Activated CD4-positive, alpha-beta T cell treated with anti-CD3 and anti-CD28 coated beads, Interleukin-2, amount 10 ng/mL, durations not matched to agents 7 days and 5 days (primary cell): Measurements from ENCODE around the gene TXNL4A. TPM values are rescaled to one million over a fixed set of nuclear protein-coding genes. Genes with fewer than 3 reads are reported as not detected.
"Not testable (repeated sequence)": the region's sequence is repeated elsewhere in the genome, so short reads cannot be mapped to it uniquely, and the experiment has no call there.

ENCODE experiments used
- CTCF ChIA-PET: fragments of 350-600 bp; sonication (Branson Sonifier 250); formaldehyde crosslinking; loops from one replicate; lab custom pipeline; 2021; ENCODE audit warnings: antibody characterized with exemption; lab: Charles Lee
- POLR2A ChIA-PET: fragments of 350-600 bp; sonication (Branson Sonifier 250); formaldehyde crosslinking; loops from one replicate; lab custom pipeline; 2021; ENCODE audit warnings: antibody characterized with exemption; lab: Charles Lee
- DNase-seq: peaks from one replicate; pipeline ENCODE4 v3.0.0-alpha.2; 2020
- H3K27ac Mint-ChIP-seq: one replicate; pipeline ENCODE4 v1.8.0; 2021; ENCODE audit warnings: mild to moderate bottlenecking, moderate library complexity, mixed read lengths
- H3K27me3 Mint-ChIP-seq: one replicate; pipeline ENCODE4 v1.8.0; 2021; ENCODE audit warnings: mixed read lengths
- H3K36me3 Mint-ChIP-seq: one replicate; pipeline ENCODE4 v1.8.0; 2021; ENCODE audit warnings: low read depth, mixed read lengths
- H3K4me1 Mint-ChIP-seq: one replicate; pipeline ENCODE4 v1.8.0; 2021; ENCODE audit warnings: mixed read lengths
- H3K4me3 Mint-ChIP-seq: one replicate; pipeline ENCODE4 v1.8.0; 2021; ENCODE audit warnings: mild to moderate bottlenecking, moderate library complexity, mixed read lengths
- H3K9me3 Mint-ChIP-seq: one replicate; pipeline ENCODE4 v1.8.0; 2021; ENCODE audit warnings: mixed read lengths
- total RNA-seq, 2 experiments: library from RNA; stranded (reverse); gene quantifications; one replicate each; pipeline ENCODE4 v1.2.3, GENCODE V29; 2021

The TXNL4A gene, protein sequence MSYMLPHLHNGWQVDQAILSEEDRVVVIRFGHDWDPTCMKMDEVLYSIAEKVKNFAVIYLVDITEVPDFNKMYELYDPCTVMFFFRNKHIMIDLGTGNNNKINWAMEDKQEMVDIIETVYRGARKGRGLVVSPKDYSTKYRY
- total RNA-seq, result 100 to 1,000 TPM; 131 TPM

DNA sequence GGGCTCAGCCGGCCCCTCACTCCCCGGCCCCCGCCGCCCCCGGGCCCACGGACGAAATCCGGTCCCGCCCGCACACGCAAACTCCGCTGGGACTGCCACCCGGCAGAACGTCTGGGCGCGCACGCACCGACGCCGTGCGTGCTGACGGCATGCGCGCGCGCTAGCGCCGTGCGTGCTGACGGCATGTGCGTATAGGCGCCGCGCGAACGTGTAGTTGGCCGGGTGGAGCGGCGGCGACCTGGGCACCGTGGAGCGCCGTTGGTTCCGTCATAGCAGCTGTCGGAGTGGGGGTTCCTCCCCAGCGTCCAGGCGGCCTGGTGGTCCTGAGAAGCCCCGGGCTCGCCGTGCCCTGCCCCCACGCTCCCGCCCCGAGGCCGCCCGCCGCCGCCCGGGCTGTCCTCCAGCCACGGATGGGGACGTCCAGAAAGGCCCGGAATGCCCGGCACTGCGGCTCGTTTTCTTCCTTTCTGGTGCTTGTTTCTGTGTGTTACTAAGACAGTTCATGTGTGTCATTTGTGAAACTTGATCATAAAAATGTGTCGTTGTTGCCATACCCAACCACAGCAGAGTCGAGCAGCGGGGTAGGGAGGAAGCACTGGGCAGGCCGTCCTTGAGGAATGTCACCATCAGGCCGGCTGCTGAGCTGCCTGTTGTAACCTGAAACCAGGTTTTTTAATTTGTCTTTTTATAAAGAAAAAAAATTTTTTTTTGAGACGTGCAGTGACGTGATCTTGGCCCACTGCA lies at the start of gene TXNL4A:
Gene TXNL4A, minus strand, starts transcription at position 113 of the 744 bp plus-strand sequence. CDS start 171 bp downstream, outside the sequence.
- H3K4me1 Mint-ChIP-seq, result peaks cover 40% of the 10 kb centered on the region
- peak within 1 kb of the TSS; percentile 92 for H3K4me3 Mint-ChIP-seq
- DNase-seq, result peak; percentile 86
- peaks cover 18% of the 10 kb centered on the region for H3K36me3 Mint-ChIP-seq
- ChIA-PET CTCF (interaction anchor here (1.3 kb wide), 2 partner anchors 27 to 29 kb away, joined by 3 read pairs; no protein-coding TSS in a partner anchor), POLR2A (no interaction called here)
- no peaks in the 10 kb centered on the region for H3K9me3 Mint-ChIP-seq
- H3K27ac Mint-ChIP-seq, result peak within 1 kb of the TSS; percentile 94
- H3K27me3 Mint-ChIP-seq, result no peaks in the 10 kb centered on the region

DNA sequence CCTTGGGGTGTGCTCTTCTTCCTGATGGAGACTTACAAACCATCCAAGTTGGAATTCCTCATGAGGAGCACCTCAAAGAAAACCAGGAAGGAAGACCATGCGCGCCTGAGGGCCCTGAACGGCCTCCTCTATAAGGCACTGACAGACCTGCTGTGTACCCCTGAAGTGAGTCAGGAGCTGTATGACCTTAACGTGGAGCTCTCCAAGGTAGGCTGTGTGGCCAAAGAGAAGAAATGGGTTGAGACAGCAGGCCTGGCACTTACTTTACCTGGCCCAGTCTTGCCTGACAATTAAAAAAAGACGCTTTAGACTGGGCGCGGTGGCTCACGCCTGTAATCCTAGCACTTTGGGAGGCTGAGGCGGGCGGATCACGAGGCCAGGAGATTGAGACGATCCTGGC lies 48.9 kb upstream of the TXNL4A start:
- Mint-ChIP-seq H3K27me3 (no peaks in the 10 kb centered on the region), H3K36me3 (peaks cover 24% of the 10 kb centered on the region), H3K4me3 (no peak overlapping the region), H3K27ac (no peak overlapping the region), H3K9me3 (no peaks in the 10 kb centered on the region), H3K4me1 (peaks cover 33% of the 10 kb centered on the region)
- no peak for DNase-seq
- POLR2A ChIA-PET, result no interaction called here
- CTCF ChIA-PET, result no interaction called here

DNA sequence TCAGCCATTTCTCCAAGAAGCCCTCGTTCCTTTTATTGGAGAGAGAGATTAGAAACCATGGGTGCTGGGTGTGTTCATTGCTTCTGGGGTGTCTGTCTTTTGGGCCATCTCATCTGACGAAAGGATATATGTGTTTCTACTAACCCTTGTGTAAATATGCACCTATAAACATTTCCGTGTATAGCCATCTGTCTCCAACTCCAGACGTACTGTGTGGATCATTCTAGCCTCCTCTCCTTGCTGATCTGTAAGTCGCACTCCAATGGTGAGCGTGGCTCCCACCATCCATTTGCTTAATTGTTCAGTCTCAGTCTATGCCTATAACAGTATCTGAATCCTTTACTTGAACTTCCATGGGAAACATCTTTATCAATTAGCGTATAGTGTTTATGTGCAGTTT lies 47.6 kb upstream of the TXNL4A start:
- Mint-ChIP-seq H3K9me3 (no peaks in the 10 kb centered on the region), H3K27ac (no peak overlapping the region), H3K36me3 (peaks cover 22% of the 10 kb centered on the region), H3K4me1 (peaks cover 31% of the 10 kb centered on the region), H3K4me3 (peak overlapping the region; percentile 94), H3K27me3 (no peaks in the 10 kb centered on the region)
- ChIA-PET POLR2A (no interaction called here), CTCF (interaction anchor here (1.0 to 1.4 kb wide), 2 partner anchors 52 to 102 kb away, joined by 3 read pairs; no protein-coding TSS in a partner anchor)
- DNase-seq, result no peak

DNA sequence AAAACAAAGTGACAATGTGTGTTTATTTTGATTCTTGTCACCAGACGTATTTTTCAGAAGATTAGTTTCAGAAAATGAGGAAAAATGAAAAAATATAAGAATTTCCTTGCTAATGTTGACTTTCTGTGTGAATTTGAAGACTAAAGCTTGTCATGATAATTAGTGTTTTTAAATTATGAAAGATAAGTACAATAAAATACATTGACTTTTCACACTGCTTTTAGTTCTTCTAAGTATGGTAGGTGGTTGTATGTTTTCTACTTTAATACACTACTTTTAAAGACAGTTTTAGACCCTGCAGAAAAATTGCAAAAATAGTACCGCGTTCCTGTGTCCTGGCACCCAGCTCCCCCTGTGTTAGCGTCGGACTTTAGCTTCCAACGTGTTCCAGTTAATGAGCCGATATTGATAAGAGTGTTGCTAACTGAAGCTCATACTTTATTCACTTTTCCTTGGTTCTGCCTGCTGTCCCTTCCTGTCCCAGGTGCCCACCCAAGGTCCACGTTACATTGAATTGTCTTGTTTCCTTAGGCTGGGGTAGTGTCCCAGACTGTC lies 46.6 kb upstream of the TXNL4A start:
- Mint-ChIP-seq H3K27ac (peak overlapping the region; percentile 87), H3K27me3 (no peaks in the 10 kb centered on the region), H3K4me1 (peaks cover 31% of the 10 kb centered on the region), H3K4me3 (peak overlapping the region; percentile 94), H3K36me3 (peaks cover 18% of the 10 kb centered on the region), H3K9me3 (no peaks in the 10 kb centered on the region)
- ChIA-PET CTCF (interaction anchor here (1.0 kb wide), 1 partner anchor 103 kb away, joined by 3 read pairs; no protein-coding TSS in a partner anchor), POLR2A (no interaction called here)
- DNase-seq, result no peak

DNA sequence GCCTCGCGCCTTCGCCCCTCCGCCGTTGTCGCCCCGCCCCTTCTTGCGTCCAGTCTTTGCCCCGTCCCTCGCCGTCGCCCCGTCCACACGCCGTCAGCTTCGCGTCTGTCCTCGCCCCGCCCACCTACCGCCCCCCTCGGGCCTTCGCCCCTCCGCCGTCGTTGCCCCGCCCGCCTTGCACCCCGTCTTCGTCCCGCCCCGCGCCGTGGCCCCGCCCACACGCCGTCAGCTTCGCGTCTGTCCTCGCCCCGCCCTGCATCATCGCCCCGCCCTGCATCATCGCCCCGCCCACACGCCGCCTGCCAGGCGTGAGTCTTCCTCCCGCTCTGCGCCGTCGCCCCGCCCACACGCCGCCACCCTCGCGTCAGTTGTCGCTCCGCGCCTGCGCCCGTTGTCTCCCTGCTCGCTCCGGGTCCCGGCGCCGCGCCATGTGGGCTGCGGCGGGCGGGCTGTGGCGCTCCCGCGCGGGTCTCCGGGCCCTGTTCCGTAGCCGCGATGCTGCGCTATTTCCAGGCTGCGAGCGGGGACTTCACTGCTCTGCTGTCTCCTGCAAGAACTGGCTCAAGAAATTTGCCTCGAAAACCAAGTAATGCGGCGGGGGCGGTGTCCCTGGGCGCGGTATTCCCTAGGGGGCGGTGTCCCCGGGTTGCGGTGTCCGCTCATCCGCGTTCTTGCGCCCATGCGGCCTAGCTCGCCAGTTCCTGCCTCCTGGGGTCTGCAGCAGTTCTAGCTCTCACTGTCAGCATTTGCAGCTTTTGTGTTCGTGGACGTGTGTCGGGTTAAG lies 45.9 kb upstream of the TXNL4A start, which contains the start of gene RBFA:
Gene RBFA, plus strand, starts transcription at position 367 of the 784 bp plus-strand sequence. Its CDS starts 62 bp downstream, at position 429.
- no peaks in the 10 kb centered on the region for H3K27me3 Mint-ChIP-seq
- peak within 1 kb of the TSS; percentile 87 for H3K27ac Mint-ChIP-seq
- H3K4me3 Mint-ChIP-seq, result peak within 1 kb of the TSS; percentile 94
- CTCF ChIA-PET, result interaction anchor here (0.6 to 0.9 kb wide), 3 partner anchors 15 to 433 kb away, joined by 3 to 5 read pairs (median 3); no protein-coding TSS in a partner anchor
- peaks cover 31% of the 10 kb centered on the region for H3K4me1 Mint-ChIP-seq
- POLR2A ChIA-PET, result no interaction called here
- H3K9me3 Mint-ChIP-seq, result no peaks in the 10 kb centered on the region
- peaks cover 12% of the 10 kb centered on the region for H3K36me3 Mint-ChIP-seq
- peak; percentile 99 for DNase-seq

DNA sequence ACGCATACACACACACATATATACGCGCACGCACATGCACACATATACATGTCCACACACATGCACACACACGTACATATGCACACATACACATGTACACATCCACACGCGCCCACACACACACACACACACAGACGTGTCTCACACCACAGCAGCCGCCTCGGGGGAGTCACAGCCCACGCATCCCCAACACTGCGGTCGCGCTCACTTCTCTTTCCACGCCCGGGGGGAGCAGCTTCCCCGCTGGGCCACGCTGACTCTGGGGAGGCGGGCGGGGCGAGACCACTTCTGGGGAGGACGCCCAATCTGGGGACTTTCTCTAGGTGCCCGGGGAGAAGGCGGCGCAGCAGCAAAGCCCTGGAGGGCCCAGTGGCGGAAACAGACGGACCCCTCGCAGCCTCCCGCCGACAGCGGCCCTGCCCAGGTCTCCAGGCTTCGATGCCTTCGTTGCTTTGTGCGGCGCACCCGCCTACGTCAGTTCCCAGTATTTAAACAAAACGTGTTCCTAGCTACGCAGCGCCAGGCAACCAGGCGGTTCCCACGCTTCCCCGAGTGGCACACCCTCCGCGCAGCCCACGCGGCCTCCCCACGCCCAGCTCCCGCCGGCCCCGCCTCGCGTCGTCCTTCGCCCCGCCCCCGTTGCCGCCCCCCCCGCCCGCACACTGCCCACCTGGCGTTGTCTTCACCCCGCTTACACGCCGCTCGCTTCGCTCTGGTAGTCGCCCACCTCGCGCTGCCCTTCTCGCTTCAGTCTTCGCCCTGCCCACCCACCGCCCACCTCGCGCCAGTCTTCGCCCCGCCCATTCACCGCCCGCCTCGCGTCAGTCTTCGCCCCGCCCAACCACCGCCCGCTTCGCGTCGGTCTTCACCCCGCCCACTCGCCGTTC lies 45.1 kb upstream of the TXNL4A start:
- H3K27me3 Mint-ChIP-seq, result no peaks in the 10 kb centered on the region

DNA sequence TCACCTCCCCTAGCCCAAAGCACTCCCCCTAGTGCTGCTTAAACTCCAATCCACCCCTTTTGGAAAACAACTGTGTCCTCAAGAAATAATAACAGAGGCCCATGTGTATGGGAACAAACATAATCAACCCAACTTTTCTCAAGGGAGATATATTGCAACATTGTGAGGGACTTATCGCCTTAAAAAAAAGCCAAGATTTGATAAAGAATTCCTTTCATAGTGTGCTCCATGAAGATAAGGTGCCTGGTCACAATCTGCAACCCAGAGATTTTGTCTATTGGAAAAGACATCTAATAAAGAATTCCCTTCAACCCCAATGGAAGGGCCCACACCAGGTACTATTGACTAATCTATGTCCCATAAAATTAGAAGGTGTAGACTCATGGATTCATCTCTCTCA lies 41.3 kb upstream of the TXNL4A start:
- peaks cover 17% of the 10 kb centered on the region for H3K9me3 Mint-ChIP-seq
- DNase-seq, result no peak
- CTCF ChIA-PET, result no interaction called here

More for the DNA sequence above, 45.1 kb upstream of the TXNL4A start:
- peak; percentile 82 for DNase-seq
- H3K27ac Mint-ChIP-seq, result peak overlapping the region; percentile 87
- H3K4me3 Mint-ChIP-seq, result peak overlapping the region; percentile 94
- POLR2A ChIA-PET, result no interaction called here
- peaks cover 10% of the 10 kb centered on the region for H3K36me3 Mint-ChIP-seq
- H3K4me1 Mint-ChIP-seq, result peaks cover 31% of the 10 kb centered on the region
- CTCF ChIA-PET, result interaction anchor here (0.6 to 1.2 kb wide), 4 partner anchors 12 to 432 kb away, joined by 3 to 5 read pairs (median 4); no protein-coding TSS in a partner anchor
- H3K9me3 Mint-ChIP-seq, result no peaks in the 10 kb centered on the region

DNA sequence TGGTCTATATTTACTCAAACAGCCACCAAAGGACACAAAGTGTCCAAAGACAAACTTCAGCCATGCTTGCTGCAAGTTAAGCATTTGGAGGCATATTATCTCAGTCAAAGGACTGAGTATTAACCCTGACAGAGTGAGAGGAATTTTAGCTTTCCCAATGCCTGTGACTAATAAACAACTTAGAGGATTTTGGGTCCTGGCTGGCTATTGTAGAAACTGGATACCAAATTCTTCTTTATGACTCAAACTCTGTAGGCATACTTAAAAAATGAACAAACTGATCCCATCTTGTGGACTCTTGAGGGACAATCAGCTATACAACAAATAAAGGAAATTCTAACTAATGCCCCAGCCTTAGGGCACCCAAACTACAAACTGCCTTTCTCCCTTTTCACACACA lies 39.4 kb upstream of the TXNL4A start:
- DNase-seq, CTCF ChIA-PET, H3K4me1 Mint-ChIP-seq, H3K27ac Mint-ChIP-seq, H3K27me3 Mint-ChIP-seq, H3K4me3 Mint-ChIP-seq, POLR2A ChIA-PET: not testable (repeated sequence)
- Mint-ChIP-seq H3K36me3 (peaks cover 14% of the 10 kb centered on the region), H3K9me3 (peaks cover 34% of the 10 kb centered on the region)

More for the DNA sequence above, 41.3 kb upstream of the TXNL4A start:
- peaks cover 13% of the 10 kb centered on the region for H3K4me1 Mint-ChIP-seq
- H3K27ac Mint-ChIP-seq, result no peak overlapping the region
- no peaks in the 10 kb centered on the region for H3K27me3 Mint-ChIP-seq
- POLR2A ChIA-PET, result no interaction called here
- peaks cover 9% of the 10 kb centered on the region for H3K36me3 Mint-ChIP-seq
- H3K4me3 Mint-ChIP-seq, result no peak overlapping the region

DNA sequence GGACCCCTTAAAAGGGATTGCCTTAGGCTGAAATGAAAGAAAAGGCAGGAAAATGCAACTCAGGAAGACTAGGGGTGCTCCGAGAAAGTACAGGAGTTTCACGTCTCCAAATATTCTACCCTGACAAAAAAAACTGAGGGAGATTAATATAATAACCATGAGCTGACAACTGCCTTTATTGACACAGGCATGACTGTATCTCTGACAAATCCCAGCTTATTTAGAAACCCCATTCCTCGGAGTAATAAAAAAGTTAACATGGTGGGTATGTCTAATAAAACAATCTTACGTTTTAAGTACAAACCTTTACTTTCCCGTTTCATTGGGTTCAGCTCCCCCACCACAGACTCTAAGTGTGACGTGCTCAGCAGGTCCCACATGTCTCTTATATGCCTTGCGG lies 38.0 kb upstream of the TXNL4A start:
- Mint-ChIP-seq H3K9me3 (peaks cover 45% of the 10 kb centered on the region), H3K4me1 (no peaks in the 10 kb centered on the region), H3K4me3 (no peak overlapping the region), H3K27me3 (no peaks in the 10 kb centered on the region), H3K27ac (no peak overlapping the region), H3K36me3 (peaks cover 17% of the 10 kb centered on the region)
- CTCF ChIA-PET, result interaction anchor here (0.6 to 0.8 kb wide), 3 partner anchors 31 to 93 kb away, joined by 3 read pairs; no protein-coding TSS in a partner anchor
- no peak for DNase-seq
- POLR2A ChIA-PET, result no interaction called here

DNA sequence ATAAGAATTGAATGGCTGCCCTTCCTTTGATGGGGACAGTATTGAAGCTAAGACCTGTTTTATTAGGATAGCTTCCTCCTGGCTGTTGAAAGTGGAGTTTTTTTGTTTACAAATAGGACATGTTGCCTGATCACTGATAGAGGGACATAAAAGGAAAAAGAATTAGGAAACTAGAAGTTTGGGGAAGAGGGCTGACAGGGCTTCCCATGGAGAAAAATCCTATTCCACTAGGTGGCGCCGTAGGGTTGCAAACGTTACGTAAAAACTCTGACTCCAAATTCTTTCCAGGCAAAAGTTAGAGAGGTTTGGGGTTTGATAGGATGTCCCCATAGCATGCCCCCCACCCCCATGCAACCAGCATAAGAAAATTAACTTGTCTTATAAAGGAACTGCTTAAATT lies 34.8 kb upstream of the TXNL4A start:
- peaks cover 54% of the 10 kb centered on the region for H3K9me3 Mint-ChIP-seq

DNA sequence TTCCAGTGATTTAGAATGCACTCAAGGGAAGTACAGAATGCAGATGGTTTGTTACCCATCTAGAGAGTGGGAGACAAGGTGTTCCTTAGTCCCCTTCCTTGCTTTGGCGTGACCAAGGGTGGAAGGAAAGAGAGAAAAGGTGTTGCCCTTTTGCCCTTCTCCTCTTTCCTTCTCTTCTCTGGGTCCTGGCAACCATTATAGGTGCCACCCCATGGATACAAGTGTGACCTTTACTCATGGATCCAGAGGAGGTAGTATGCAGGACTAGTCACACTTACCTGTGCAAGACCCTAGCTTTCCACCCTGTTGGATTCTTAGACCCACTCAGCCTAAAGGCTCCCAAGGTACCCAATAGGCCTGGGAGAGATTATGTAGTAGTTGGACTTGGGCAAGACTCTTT lies 34.2 kb upstream of the TXNL4A start:
- Mint-ChIP-seq H3K36me3 (peaks cover 23% of the 10 kb centered on the region), H3K27me3 (no peaks in the 10 kb centered on the region), H3K27ac (no peak overlapping the region), H3K4me3 (no peak overlapping the region), H3K4me1 (no peaks in the 10 kb centered on the region), H3K9me3 (peaks cover 56% of the 10 kb centered on the region)
- POLR2A ChIA-PET, result no interaction called here
- CTCF ChIA-PET, result interaction anchor here (1.0 kb wide), 1 partner anchor 9 kb away, joined by 3 read pairs; no protein-coding TSS in a partner anchor
- DNase-seq, result no peak

More for the DNA sequence above, 34.8 kb upstream of the TXNL4A start:
- Mint-ChIP-seq H3K4me3 (no peak overlapping the region), H3K27ac (no peak overlapping the region), H3K4me1 (no peaks in the 10 kb centered on the region), H3K36me3 (peaks cover 23% of the 10 kb centered on the region), H3K27me3 (no peaks in the 10 kb centered on the region)
- POLR2A ChIA-PET, result no interaction called here
- DNase-seq, result no peak
- CTCF ChIA-PET, result interaction anchor here (1.0 kb wide), 1 partner anchor 8 kb away, joined by 3 read pairs; no protein-coding TSS in a partner anchor
